Measurements from ENCODE around the gene EPSTI1.

GRCh38 chr13:42981317-42981716, 10.7 kb downstream of the EPSTI1 start:
- TF ChIP-seq CTCF (IDR thresholded peaks at IDR 0.05) (no peak), POLR2AphosphoS5 (IDR thresholded peaks at IDR 0.05) (no peak), POLR2A (IDR thresholded peaks at IDR 0.05) (no peak), EP300 (IDR thresholded peaks at IDR 0.05) (no peak)
